HPDE6-E6E7 (cell line): ENCODE data around the gene ATP8B3.

Experiments used
- DNase-seq: peaks from one replicate; pipeline ENCODE4 v3.0.0; 2011; ENCODE audit warnings: missing footprints; ENCODE audit errors: extremely low spot score

ATP8B3 gene

DNA sequence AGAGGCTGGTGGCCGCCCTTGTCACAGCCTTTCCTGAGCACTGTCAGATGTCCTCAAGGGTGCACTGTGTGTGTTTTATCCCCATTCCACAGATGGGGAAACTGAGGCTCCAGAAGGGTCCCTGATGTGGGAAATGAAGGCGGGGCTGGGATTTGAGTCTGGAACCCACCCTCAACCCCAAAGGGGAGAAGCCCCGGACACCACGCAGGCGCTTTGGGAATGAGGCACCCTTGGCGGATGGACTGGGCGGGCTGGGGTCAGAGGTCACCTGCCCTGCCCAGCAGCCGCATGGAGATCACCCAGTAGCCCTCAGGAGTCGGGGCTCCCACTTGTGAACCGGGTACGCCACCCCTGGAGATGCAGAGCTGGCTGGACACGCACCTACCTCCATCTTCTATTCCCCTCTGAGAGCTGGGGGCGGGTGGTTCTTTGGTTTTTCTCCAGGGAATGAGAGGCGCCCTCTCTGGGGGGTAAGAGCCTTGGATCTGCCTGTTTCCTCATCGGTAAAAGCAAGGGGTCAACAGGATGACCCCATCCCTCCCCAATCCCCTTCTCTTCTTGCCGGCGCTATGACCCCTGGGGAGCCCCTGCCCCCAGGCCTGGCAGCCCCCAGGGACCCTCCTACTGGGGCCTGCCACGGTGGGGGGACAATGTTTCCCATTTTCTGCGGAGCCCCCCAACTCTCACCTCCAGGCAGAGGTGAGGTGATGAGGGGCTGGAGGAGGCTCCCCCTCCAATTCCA, 67.1 kb downstream of the ATP8B3 start:
- DNase-seq, result no peak

DNA sequence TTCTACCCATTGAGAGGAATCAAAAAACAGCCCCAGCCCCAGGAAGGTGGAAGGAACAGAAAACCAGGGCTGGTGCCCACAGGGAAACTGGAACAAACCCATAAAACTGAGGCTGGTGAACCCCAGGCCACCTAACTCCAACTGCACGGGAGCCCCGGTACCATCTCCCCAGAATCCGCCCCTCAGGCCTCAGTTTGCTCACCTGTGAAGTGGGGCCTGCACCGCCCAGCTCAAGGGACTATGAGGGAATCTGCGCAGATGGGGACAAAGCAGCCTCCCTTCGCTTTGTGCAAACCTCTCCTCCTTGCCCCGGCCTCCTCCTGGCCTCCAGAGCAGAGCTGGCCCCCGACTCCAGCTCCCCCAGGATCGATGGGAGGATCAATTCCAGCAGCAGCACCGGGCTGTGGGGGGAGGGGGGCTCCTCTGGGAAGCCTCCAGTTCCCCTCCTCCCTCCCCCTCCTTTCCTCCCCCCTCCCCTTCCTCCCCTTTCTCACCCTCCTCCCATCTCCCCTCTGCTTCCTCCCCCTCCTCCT, 67.9 kb downstream of the ATP8B3 start:
- no peak for DNase-seq

DNA sequence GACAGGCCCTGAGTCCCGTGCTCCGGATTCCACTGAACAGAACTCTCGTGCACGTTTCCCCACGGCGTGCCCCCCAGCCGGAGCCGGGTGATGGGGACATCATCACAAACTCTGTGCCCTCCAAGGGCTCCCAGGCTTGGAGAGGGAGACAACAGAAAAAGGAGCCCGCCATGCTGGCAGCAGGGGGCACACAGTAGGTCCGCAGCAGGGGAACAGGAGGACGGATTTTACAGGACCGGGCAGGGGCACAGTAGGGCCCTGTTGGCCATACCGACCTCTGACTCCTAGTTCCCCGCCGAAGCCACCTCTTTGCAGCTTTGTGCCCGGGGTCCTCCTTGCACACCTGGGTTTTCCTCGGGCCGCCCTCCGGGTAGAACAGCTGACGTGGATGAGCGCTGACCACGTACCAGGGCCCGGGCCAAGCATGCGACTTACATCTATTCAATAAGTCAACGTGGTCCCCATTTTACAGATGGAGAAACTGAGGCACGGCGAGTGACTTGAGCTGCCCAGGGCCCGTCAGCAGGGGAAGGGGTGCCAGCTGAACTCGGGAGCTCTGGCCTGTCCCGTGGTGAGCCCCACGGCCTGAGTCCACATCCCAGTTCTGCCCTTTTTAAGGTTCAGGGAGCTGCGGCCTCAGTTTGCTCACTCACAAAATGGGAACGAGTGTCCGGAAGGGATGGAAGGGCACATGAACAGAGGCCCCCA, 68.9 kb downstream of the ATP8B3 start:
- no peak for DNase-seq

DNA sequence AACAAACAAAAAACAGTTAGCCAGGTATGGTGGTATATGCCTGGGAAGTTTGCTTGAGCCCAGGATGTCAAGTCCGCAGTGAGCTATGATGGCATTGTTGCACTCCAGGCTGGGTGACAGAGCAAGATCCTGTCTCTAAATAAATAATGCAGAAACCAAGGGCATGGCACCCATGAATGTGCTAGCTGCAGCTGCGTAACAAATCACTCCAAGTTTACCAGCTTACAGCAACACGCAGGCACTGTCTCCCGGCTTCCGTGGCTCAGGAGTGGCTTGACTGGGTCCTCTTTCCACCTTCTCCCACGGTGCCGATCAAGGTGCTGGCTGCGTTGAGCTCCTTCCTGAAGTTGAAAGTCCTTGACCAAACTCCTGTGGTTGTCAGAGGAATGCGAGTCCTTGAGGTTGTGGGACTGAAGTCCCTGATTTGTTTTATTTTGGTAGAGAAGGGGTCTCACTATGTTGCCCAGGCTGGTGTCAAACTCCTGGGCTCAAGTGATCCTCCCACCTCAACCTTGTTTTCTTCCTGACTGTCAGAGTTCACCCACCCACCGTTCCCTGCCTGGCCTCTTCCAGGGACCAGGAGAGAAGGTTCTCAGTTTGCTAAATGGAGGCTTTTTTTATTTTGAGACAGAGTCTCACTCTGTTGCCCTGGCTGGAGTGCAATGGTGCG, 72.0 kb downstream of the ATP8B3 start:
- DNase-seq, result no peak

DNA sequence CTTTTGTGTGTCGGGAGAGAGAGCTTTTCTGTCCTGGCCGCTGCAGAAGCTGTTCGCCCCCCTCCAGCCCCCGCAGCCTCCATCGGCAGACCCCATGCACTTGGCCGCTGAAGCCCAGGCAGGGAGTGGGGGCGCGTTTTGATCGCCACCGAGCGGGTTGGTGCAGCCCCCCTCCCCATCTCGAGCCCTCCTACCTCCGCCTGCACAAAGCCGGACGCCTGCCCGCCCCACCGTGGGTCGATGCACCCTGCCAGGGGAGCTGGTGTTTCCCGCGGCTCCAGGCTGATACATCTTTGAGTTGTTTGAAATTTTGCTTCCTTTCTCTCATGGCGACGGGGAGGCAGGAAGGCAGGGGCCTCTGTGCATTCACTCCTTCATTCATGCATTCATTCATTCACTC, 75.1 kb downstream of the ATP8B3 start:
- no peak for DNase-seq

DNA sequence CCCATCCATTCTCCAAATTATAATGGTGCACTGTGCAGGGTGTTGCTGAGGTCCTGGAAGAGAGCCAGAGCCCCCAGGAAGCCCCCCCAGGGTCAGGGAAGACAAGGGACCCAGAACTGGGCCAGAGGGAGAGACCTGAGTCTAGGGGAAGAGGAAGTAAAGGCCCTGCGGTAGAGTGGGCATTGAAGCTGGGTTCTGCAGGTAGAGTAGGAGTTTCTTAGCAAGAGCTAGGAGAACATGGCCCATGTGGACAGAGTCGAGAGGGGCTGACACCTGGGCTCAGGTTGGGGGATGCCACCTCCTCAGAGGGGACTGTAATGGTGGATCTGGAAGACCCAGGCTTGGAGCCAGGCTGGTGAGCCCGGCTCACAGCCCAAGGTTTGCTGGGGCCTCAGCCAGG, 75.8 kb downstream of the ATP8B3 start:
- DNase-seq, result no peak

DNA sequence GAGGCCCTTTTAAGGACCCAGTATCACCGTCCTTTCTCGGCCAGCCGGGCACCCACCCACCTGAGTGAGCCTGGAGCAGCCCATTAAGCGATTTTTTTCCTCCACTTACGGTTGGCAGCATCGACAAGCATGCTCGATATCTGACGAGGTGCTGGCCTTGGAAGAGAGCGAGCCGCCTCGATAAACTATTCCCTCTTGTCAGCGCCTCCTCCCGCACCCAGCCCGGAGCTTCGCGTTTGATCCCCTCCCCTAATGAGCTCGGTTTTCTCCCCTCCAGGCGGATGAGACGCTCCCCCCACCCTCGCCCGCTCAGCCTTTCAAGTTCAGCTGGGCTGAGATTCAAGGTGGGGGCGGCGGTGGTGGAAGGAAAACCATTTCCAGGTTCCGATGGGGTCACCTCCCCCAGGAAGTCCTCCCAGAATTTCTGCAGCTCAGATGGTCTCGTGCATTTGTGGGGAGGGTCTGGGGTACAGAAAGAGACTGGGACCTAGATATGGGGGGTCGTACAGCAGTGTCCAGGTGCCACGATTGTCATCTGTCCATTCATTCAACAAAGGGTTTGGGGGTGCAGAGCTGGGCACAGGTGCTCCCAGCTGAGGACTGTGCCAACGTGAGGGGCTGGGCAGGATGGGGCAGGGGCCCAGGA, 77.6 kb downstream of the ATP8B3 start:
- no peak for DNase-seq
